ENCODE data around the gene GALNT8. TPM values are rescaled to one million over a fixed set of nuclear protein-coding genes. Genes with fewer than 3 reads are reported as not detected.

GALNT8 gene, protein sequence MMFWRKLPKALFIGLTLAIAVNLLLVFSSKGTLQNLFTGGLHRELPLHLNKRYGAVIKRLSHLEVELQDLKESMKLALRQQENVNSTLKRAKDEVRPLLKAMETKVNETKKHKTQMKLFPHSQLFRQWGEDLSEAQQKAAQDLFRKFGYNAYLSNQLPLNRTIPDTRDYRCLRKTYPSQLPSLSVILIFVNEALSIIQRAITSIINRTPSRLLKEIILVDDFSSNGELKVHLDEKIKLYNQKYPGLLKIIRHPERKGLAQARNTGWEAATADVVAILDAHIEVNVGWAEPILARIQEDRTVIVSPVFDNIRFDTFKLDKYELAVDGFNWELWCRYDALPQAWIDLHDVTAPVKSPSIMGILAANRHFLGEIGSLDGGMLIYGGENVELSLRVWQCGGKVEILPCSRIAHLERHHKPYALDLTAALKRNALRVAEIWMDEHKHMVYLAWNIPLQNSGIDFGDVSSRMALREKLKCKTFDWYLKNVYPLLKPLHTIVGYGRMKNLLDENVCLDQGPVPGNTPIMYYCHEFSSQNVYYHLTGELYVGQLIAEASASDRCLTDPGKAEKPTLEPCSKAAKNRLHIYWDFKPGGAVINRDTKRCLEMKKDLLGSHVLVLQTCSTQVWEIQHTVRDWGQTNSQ
- total RNA-seq: 10 to 100 TPM; 21.6 to 31.6 TPM

DNA sequence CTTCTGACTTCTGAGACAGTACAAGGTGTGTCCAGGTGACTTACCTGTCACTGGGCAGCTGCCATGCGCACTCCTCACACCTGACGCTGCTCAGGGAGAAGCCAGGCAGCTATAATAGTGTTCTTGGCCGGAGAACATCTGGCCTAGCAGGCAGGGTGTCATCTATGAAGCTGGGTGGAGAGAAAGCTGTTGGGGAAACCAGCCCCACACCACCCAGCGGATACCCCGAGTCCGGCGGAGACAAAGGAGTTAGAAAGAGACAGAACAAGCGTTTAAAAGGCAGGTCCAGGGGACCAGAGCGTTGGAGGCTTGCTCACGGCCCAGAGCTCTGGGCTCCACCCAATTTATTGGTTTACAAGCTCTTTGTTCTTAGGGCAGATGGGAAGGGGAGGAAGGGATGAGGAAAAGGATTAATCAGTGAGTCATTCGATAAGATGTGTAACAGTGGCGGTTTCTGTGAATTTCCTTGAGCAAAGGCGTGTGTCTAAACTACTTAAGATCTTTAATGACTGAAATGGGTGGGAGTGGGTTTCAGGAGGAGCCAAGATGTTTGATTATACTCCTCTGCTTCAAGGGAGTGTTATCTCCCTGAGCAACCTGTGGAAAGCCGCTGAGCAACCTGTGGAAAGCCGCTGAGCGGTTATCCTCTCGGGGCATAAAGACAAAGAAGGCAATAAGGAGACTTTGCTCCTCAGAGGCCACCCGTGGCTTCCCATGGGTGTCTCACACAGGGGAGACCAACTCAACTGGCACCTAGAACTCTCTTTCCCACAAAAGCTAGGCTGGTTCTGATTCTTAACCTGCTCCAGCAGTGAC lies at the start of gene GALNT8:
Gene GALNT8, plus strand, starts transcription at position 580 of the 816 bp plus-strand sequence. CDS start 278 bp downstream, outside the sequence.
- Histone ChIP-seq H3K9me3 (no peaks in the 10 kb centered on the region), H3K27ac (peak within 1 kb of the TSS; percentile 89), H3K4me1 (no peaks in the 10 kb centered on the region), H3K9ac (ENCODE audit: low read depth in 2 of 2, low read length in 2 of 2) (peak within 1 kb of the TSS; percentile 12 to 79), H3K27me3 (no peaks in the 10 kb centered on the region), H3K4me3 (peak within 1 kb of the TSS; percentile 28), H3K36me3 (no peaks in the 10 kb centered on the region)
- TF ChIP-seq, protein P1, sequence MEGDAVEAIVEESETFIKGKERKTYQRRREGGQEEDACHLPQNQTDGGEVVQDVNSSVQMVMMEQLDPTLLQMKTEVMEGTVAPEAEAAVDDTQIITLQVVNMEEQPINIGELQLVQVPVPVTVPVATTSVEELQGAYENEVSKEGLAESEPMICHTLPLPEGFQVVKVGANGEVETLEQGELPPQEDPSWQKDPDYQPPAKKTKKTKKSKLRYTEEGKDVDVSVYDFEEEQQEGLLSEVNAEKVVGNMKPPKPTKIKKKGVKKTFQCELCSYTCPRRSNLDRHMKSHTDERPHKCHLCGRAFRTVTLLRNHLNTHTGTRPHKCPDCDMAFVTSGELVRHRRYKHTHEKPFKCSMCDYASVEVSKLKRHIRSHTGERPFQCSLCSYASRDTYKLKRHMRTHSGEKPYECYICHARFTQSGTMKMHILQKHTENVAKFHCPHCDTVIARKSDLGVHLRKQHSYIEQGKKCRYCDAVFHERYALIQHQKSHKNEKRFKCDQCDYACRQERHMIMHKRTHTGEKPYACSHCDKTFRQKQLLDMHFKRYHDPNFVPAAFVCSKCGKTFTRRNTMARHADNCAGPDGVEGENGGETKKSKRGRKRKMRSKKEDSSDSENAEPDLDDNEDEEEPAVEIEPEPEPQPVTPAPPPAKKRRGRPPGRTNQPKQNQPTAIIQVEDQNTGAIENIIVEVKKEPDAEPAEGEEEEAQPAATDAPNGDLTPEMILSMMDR (IDR thresholded peaks at IDR 0.05): no peak
- intact Hi-C loops (cut with DNase I): no loop called here
- peak; percentile 74 for DNase-seq

DNA sequence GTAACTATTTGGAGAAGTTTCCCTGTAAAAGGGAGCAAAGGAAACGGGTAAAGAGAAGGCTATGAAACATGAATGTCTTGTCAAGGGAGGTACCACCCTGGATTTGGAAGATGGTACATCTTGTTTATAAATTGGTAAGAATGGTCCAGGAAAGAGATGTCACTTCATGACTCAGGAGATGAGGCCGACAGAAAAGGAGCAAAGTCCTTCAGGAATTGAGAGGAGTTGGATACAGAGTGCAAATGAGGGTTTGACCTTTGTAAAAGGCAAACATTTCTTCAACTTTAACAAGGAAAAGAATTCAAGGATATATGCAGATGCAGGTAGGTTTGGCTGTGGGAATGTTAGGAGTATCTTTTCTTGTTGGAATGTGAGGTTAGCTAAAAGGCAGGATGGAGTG lies 40.5 kb upstream of the GALNT8 start:
- H3K4me1 ChIP-seq: no peaks in the 10 kb centered on the region
- H3K36me3 ChIP-seq: peaks cover 6% of the 10 kb centered on the region
- no peaks in the 10 kb centered on the region for H3K27me3 ChIP-seq
- TF ChIP-seq, protein P1 (IDR thresholded peaks at IDR 0.05): no peak
- H3K4me3 ChIP-seq: no peak overlapping the region
- DNase-seq: no peak
- intact Hi-C loops (cut with DNase I): no loop called here
- no peaks in the 10 kb centered on the region for H3K9me3 ChIP-seq
- no peak overlapping the region for H3K27ac ChIP-seq
- no peak overlapping the region for H3K9ac ChIP-seq (ENCODE audit: low read depth in 2 of 2, low read length in 2 of 2)

DNA sequence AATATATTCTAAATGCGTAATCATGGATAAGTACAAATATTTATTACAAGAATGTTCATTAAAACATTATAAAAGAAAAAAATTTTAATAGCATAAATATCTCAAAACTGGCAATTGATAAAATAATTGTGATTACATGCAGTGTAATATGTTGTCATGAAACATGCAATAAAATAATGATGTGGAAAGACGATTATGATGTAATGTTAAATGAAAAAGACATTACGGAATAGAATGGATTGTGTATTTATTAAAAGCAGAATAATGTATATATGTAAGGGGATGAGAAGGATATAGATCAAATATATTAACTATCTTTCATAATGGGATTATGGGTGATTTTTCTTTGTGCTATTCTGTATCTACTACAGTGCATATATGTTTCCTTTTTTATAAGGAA lies 38.5 kb upstream of the GALNT8 start:
- no peak overlapping the region for H3K27ac ChIP-seq
- TF ChIP-seq, protein P1 (IDR thresholded peaks at IDR 0.05): no peak
- no peaks in the 10 kb centered on the region for H3K9me3 ChIP-seq
- intact Hi-C loops (cut with DNase I): no loop called here
- no peaks in the 10 kb centered on the region for H3K4me1 ChIP-seq
- H3K9ac ChIP-seq (ENCODE audit: low read depth in 2 of 2, low read length in 2 of 2): no peak overlapping the region
- no peak overlapping the region for H3K4me3 ChIP-seq
- DNase-seq: no peak
- H3K36me3 ChIP-seq: peaks cover 11% of the 10 kb centered on the region
- no peaks in the 10 kb centered on the region for H3K27me3 ChIP-seq

DNA sequence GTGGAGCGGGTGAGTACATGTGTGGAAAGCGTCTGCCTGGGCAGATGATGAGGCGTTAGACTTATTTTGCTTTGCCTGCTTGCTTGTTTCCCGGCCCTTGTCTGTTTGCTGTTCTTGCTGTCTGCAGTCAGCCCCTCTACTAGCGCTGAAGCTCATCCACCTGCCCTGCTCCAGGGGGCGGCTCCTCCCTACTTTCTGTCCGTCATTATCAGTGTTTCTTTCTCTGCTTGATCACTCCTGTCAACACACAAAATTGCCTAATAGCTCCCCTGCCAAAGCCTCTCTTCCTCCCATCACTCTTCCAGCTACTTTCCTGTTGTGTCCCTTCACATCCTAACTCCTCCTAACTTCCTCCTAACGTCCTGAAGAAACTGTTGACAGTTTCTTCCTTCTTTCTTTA lies 34.9 kb upstream of the GALNT8 start:
- H3K36me3 ChIP-seq: peaks cover 11% of the 10 kb centered on the region
- H3K4me3 ChIP-seq: no peak overlapping the region
- TF ChIP-seq, protein P1 (IDR thresholded peaks at IDR 0.05): no peak
- no peak overlapping the region for H3K27ac ChIP-seq
- no peaks in the 10 kb centered on the region for H3K4me1 ChIP-seq
- intact Hi-C loops (cut with DNase I): no loop called here
- no peaks in the 10 kb centered on the region for H3K9me3 ChIP-seq
- no peak for DNase-seq
- H3K9ac ChIP-seq (ENCODE audit: low read depth in 2 of 2, low read length in 2 of 2): no peak overlapping the region
- H3K27me3 ChIP-seq: no peaks in the 10 kb centered on the region

DNA sequence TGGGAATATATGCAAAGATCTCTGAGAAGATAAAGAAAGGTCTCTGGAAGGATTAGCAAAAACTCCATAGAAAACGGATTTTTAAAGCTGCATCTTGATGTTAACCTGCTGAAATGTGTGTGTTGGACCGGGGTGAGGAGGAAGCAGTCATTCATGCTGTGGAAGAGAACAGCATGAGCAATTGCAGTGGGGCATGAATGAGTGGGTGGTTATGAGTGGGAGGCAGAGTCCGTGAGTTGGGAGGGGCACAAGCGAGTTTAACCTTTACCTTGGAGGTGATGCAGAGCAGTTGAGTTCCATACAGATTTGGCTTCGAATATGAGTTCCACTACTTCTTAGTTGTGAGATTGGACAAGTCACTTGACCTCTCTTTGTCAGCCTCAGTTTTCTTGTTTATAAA lies 29.4 kb upstream of the GALNT8 start:
- no peak for DNase-seq
- Histone ChIP-seq H3K9ac (ENCODE audit: low read depth in 2 of 2, low read length in 2 of 2) (no peak overlapping the region), H3K4me1 (no peaks in the 10 kb centered on the region), H3K27ac (no peak overlapping the region), H3K36me3 (no peaks in the 10 kb centered on the region), H3K9me3 (no peaks in the 10 kb centered on the region), H3K27me3 (no peaks in the 10 kb centered on the region), H3K4me3 (no peak overlapping the region)
- intact Hi-C loops (cut with DNase I): no loop called here
- TF ChIP-seq, protein P1 (IDR thresholded peaks at IDR 0.05): no peak

All from colonic mucosa (tissue), 4 donors.